ENCODE data around the gene ARVCF.

ARVCF gene

GRCh38 chr22:20052309-20053259, 36.0 kb upstream of the ARVCF start:
- no peak for DNase-seq

GRCh38 chr22:20051927-20052308, 35.3 kb upstream of the ARVCF start:
- no peak for DNase-seq

GRCh38 chr22:20046730-20047129, 30.1 kb upstream of the ARVCF start:
- no peak for DNase-seq

GRCh38 chr22:20044495-20045151, 28.0 kb upstream of the ARVCF start:
- no peak for DNase-seq

GRCh38 chr22:20043997-20044342, 27.3 kb upstream of the ARVCF start:
- no peak for DNase-seq

GRCh38 chr22:20043057-20043996, 26.7 kb upstream of the ARVCF start:
- DNase-seq, result no peak

GRCh38 chr22:20040327-20041200, 23.9 kb upstream of the ARVCF start:
- no peak for DNase-seq

- no peak for DNase-seq
Observed at GRCh38 chr22:20039683-20040325, 23.2 kb upstream of the ARVCF start.

GRCh38 chr22:20038574-20038973, 22.0 kb upstream of the ARVCF start:
- no peak for DNase-seq

GRCh38 chr22:20037419-20037818, 20.8 kb upstream of the ARVCF start:
- no peak for DNase-seq

GRCh38 chr22:20036535-20037392, 20.1 kb upstream of the ARVCF start:
- DNase-seq, result no peak

- DNase-seq, result no peak
Observed at GRCh38 chr22:20036084-20036482, 19.5 kb upstream of the ARVCF start.

GRCh38 chr22:20035375-20036083, 18.9 kb upstream of the ARVCF start:
- no peak for DNase-seq

GRCh38 chr22:20034143-20034542, 17.5 kb upstream of the ARVCF start:
- DNase-seq, result no peak

GRCh38 chr22:20033045-20033706, 16.6 kb upstream of the ARVCF start:
- DNase-seq, result no peak

- no peak for DNase-seq
Observed at GRCh38 chr22:20032407-20032991, 15.9 kb upstream of the ARVCF start.

- DNase-seq, result no peak
Observed at GRCh38 chr22:20031732-20032406, 15.2 kb upstream of the ARVCF start.

- no peak for DNase-seq
Observed at GRCh38 chr22:20029550-20030225, 13.1 kb upstream of the ARVCF start.
